Measurements from ENCODE around the gene S100A4.
"Not testable (repeated sequence)": the region's sequence is repeated elsewhere in the genome, so short reads cannot be mapped to it uniquely, and the experiment has no call there.

The S100A4 gene

GRCh38 chr1:153531638-153532037 lies 14.0 kb downstream of the S100A4 start:
- Histone ChIP-seq H3K27me3 (ENCODE audit: insufficient read depth, low read depth, severe bottlenecking) (no peaks in the 10 kb centered on the region), H3K27ac (peak overlapping the region; percentile 81), H3K36me3 (no peaks in the 10 kb centered on the region), H3K9me3 (ENCODE audit: severe bottlenecking) (no peaks in the 10 kb centered on the region), H3K4me3 (ENCODE audit: low read depth, low read length) (no peak overlapping the region)
- TF ChIP-seq CTCF (IDR thresholded peaks at IDR 0.05; ENCODE audit: low read depth, low read length), result no peak
- peak; percentile 71 for DNase-seq

GRCh38 chr1:153527683-153528040 lies 17.9 kb downstream of the S100A4 start:
- H3K27me3 ChIP-seq (ENCODE audit: insufficient read depth, low read depth, severe bottlenecking), result no peaks in the 10 kb centered on the region
- no peak for DNase-seq
- no peak overlapping the region for H3K27ac ChIP-seq
- no peaks in the 10 kb centered on the region for H3K36me3 ChIP-seq
- no peak for TF ChIP-seq CTCF (IDR thresholded peaks at IDR 0.05; ENCODE audit: low read depth, low read length)
- H3K4me3 ChIP-seq (ENCODE audit: low read depth, low read length), result no peak overlapping the region
- H3K9me3 ChIP-seq (ENCODE audit: severe bottlenecking), result peaks cover 2% of the 10 kb centered on the region

- TF ChIP-seq CTCF (IDR thresholded peaks at IDR 0.05; ENCODE audit: low read depth, low read length), result no peak
- Histone ChIP-seq H3K9me3 (ENCODE audit: severe bottlenecking) (peaks cover 2% of the 10 kb centered on the region), H3K27ac (peak overlapping the region; percentile 86), H3K27me3 (ENCODE audit: insufficient read depth, low read depth, severe bottlenecking) (no peaks in the 10 kb centered on the region), H3K4me3 (ENCODE audit: low read depth, low read length) (no peak overlapping the region), H3K36me3 (no peaks in the 10 kb centered on the region)
- no peak for DNase-seq
These were observed 18.5 kb downstream of the S100A4 start for GRCh38 chr1:153527023-153527682.

GRCh38 chr1:153526132-153526543 lies 19.5 kb downstream of the S100A4 start:
- Histone ChIP-seq H3K36me3 (no peaks in the 10 kb centered on the region), H3K9me3 (ENCODE audit: severe bottlenecking) (peaks cover 2% of the 10 kb centered on the region), H3K4me3 (ENCODE audit: low read depth, low read length) (no peak overlapping the region), H3K27me3 (ENCODE audit: insufficient read depth, low read depth, severe bottlenecking) (no peaks in the 10 kb centered on the region), H3K27ac (peak overlapping the region; percentile 86)
- TF ChIP-seq CTCF (IDR thresholded peaks at IDR 0.05; ENCODE audit: low read depth, low read length), result no peak
- no peak for DNase-seq

GRCh38 chr1:153525088-153525728 lies 20.4 kb downstream of the S100A4 start:
- peak; percentile 97 for DNase-seq

GRCh38 chr1:153522353-153523048 lies 23.1 kb downstream of the S100A4 start:
- H3K9me3 ChIP-seq (ENCODE audit: severe bottlenecking); H3K36me3 ChIP-seq; H3K27me3 ChIP-seq (ENCODE audit: insufficient read depth, low read depth, severe bottlenecking); H3K27ac ChIP-seq; DNase-seq; H3K4me3 ChIP-seq (ENCODE audit: low read depth, low read length): not testable (repeated sequence)

More at GRCh38 chr1:153525088-153525728, 20.4 kb downstream of the S100A4 start:
- Histone ChIP-seq H3K27ac (peak overlapping the region; percentile 86), H3K27me3 (ENCODE audit: insufficient read depth, low read depth, severe bottlenecking) (no peaks in the 10 kb centered on the region), H3K4me3 (ENCODE audit: low read depth, low read length) (no peak overlapping the region), H3K9me3 (ENCODE audit: severe bottlenecking) (peaks cover 2% of the 10 kb centered on the region), H3K36me3 (no peaks in the 10 kb centered on the region)
- TF ChIP-seq CTCF (IDR thresholded peaks at IDR 0.05; ENCODE audit: low read depth, low read length), result no peak

GRCh38 chr1:153521808-153522207 lies 23.8 kb downstream of the S100A4 start:
- H3K27me3 ChIP-seq (ENCODE audit: insufficient read depth, low read depth, severe bottlenecking); H3K4me3 ChIP-seq (ENCODE audit: low read depth, low read length); H3K9me3 ChIP-seq (ENCODE audit: severe bottlenecking); H3K36me3 ChIP-seq; H3K27ac ChIP-seq; DNase-seq: not testable (repeated sequence)
